PC-3 (cell line): ENCODE data around the gene VEGFA. TPM values are rescaled to one million over a fixed set of nuclear protein-coding genes. Genes with fewer than 3 reads are reported as not detected.

ENCODE experiments used
- ATAC-seq: fragments of 200-7000 bp; cut with Tn5 transposase; 2 replicates; pipeline ENCODE4 v1.9.1; 2020; ENCODE audit warnings: mild to moderate bottlenecking, moderate library complexity
- BruUV-seq: library from RNA; stranded (reverse); fragments of 400-500 nt; replicated peaks from 2 replicates; lab custom pipeline; 2021; lab: Mats Ljungman, UMichigan
- CTCF ChIA-PET: fragments of 300-600 bp; sonication (Branson Sonifier 250); formaldehyde crosslinking; loops from one replicate; lab custom pipeline; 2022; ENCODE audit warnings: antibody characterized with exemption; lab: Charles Lee
- POLR2A ChIA-PET: fragments of 300-600 bp; sonication (Branson Sonifier 250); formaldehyde crosslinking; loops from one replicate; lab custom pipeline; 2022; ENCODE audit warnings: antibody characterized with exemption; ENCODE audit not compliant: unreplicated experiment; lab: Charles Lee
- DNase-seq: peaks from one replicate; pipeline ENCODE4 v3.0.0-alpha.2; 2015
- H2AFZ ChIP-seq: fragments of 300-600 bp; sonication (generic); 2 replicates; pipeline ENCODE4 v1.6.0; 2016; ENCODE audit warnings: antibody characterized with exemption, low read length
- H3F3A ChIP-seq: fragments of 300-600 bp; sonication (generic); one replicate; pipeline ENCODE4 v1.6.0; 2017; ENCODE audit warnings: antibody characterized with exemption, low read length, control low read depth, mild to moderate bottlenecking; ENCODE audit not compliant: unreplicated experiment
- H3K27ac ChIP-seq: fragments of 300-600 bp; sonication (generic); 2 replicates; pipeline ENCODE4 v1.5.1; 2016; ENCODE audit warnings: mild to moderate bottlenecking, low read length
- H3K27me3 ChIP-seq: fragments of 300-600 bp; sonication (generic); 2 replicates; pipeline ENCODE4 v1.6.1; 2016; ENCODE audit warnings: low read length, mixed read lengths
- H3K36me3 ChIP-seq: fragments of 300-600 bp; sonication (generic); 2 replicates; pipeline ENCODE4 v1.6.1; 2016; ENCODE audit warnings: low read depth, mixed run types, low read length, mixed read lengths
- H3K4me1 ChIP-seq: fragments of 300-600 bp; sonication (generic); 2 replicates; pipeline ENCODE4 v1.5.1; 2016; ENCODE audit warnings: low read length; ENCODE audit not compliant: insufficient read depth
- H3K4me2 ChIP-seq: fragments of 300-600 bp; sonication (generic); 2 replicates; pipeline ENCODE4 v1.6.0; 2016; ENCODE audit warnings: low read length
- H3K4me3 ChIP-seq: fragments of 300-600 bp; sonication (generic); 2 replicates; pipeline ENCODE4 v1.5.1; 2016; ENCODE audit warnings: mild to moderate bottlenecking, low read length, mixed read lengths
- H3K79me2 ChIP-seq: fragments of 300-600 bp; sonication (generic); 2 replicates; pipeline ENCODE4 v1.6.1; 2017; ENCODE audit warnings: low read length, mixed read lengths
- H3K9ac ChIP-seq: fragments of 300-600 bp; sonication (generic); 2 replicates; pipeline ENCODE4 v1.6.0; 2016; ENCODE audit warnings: mild to moderate bottlenecking, low read length
- H3K9me2 ChIP-seq: fragments of 300-600 bp; sonication (generic); replicated peaks from 2 replicates; pipeline ENCODE4 v1.6.1; 2016; ENCODE audit warnings: mixed run types, low read length, mixed read lengths
- H3K9me3 ChIP-seq: fragments of 300-600 bp; sonication (generic); 2 replicates; pipeline ENCODE4 v1.6.1; 2016; ENCODE audit warnings: low read length, mixed read lengths
- H4K20me1 ChIP-seq: fragments of 300-600 bp; sonication (generic); 2 replicates; pipeline ENCODE4 v1.6.1; 2016; ENCODE audit warnings: low read length, mixed read lengths
- CTCF ChIP-seq: fragments of 300-600 bp; sonication (generic); conservative IDR thresholded peaks from 2 replicates; pipeline ENCODE4 v1.5.1; 2017; ENCODE audit warnings: antibody characterized with exemption, low read depth, mild to moderate bottlenecking, low read length
- EZH2 ChIP-seq: fragments of 300-600 bp; sonication (generic); IDR thresholded peaks from one replicate; pipeline ENCODE4 v1.6.1; 2017; ENCODE audit warnings: antibody characterized with exemption, mild to moderate bottlenecking, low read length; ENCODE audit not compliant: unreplicated experiment
- EZH2phosphoT487 ChIP-seq: fragments of 300-600 bp; sonication (generic); IDR thresholded peaks from 2 replicates; pipeline ENCODE4 v1.6.1; 2018; ENCODE audit warnings: mild to moderate bottlenecking, antibody characterized with exemption, low read length, borderline replicate concordance
- intact Hi-C: fragments of 100-400 bp; cut with micrococcal nuclease; formaldehyde crosslinking; loops from 2 replicates; pipeline ENCODE4 v1.9.0; 2023
- total RNA-seq: library from RNA; depleted of rRNA; stranded (reverse); fragments of >200 nt; gene quantifications from 2 replicates; pipeline ENCODE4 v1.2.3, GENCODE V29; 2014

Gene VEGFA
- total RNA-seq, 1 experiment from 2014 or later: 146 TPM

GRCh38 chr6:43759907-43760206 is 10.2 kb upstream of the VEGFA start:
- Histone ChIP-seq H3K4me2 (no peak overlapping the region), H3K9ac (no peak overlapping the region), H3K9me2 (no peaks in the 10 kb centered on the region), H3K36me3 (no peaks in the 10 kb centered on the region), H3K9me3 (no peaks in the 10 kb centered on the region), H3F3A (no peaks in the 10 kb centered on the region), H3K4me1 (no peaks in the 10 kb centered on the region), H3K4me3 (no peak overlapping the region), H3K27ac (no peak overlapping the region), H3K79me2 (no peaks in the 10 kb centered on the region), H2AFZ (no peak overlapping the region), H4K20me1 (no peaks in the 10 kb centered on the region), H3K27me3 (no peaks in the 10 kb centered on the region)
- DNase-seq (no peak), ATAC-seq (no peak)
- TF ChIP-seq EZH2 (no peak), CTCF (no peak), EZH2phosphoT487 (no peak)
- ChIA-PET POLR2A (interaction anchor here (0.5 to 0.6 kb wide), 2 partner anchors 10 to 463 kb away, joined by 3 to 8 read pairs; partner anchors contain the start of gene VEGFA), CTCF (no interaction called here)
- intact Hi-C loops: no loop called here
- no TSS peak for BruUV-seq

GRCh38 chr6:43760210-43761168 is 9.5 kb upstream of the VEGFA start:
- CTCF ChIA-PET: no interaction called here
- H3K4me2 ChIP-seq: no peak overlapping the region
- no peaks in the 10 kb centered on the region for H4K20me1 ChIP-seq
- POLR2A ChIA-PET: interaction anchor here (0.5 to 0.6 kb wide), 2 partner anchors 10 to 462 kb away, joined by 3 to 8 read pairs; partner anchors contain the start of gene VEGFA
- TF ChIP-seq EZH2phosphoT487 (no peak), CTCF (no peak), EZH2 (no peak)
- H3F3A ChIP-seq: no peaks in the 10 kb centered on the region
- H3K9me3 ChIP-seq: no peaks in the 10 kb centered on the region
- no peaks in the 10 kb centered on the region for H3K9me2 ChIP-seq
- H3K9ac ChIP-seq: no peak overlapping the region
- no TSS peak for BruUV-seq
- no peak for DNase-seq
- no peak overlapping the region for H3K4me3 ChIP-seq
- ATAC-seq: no peak
- no peaks in the 10 kb centered on the region for H3K4me1 ChIP-seq
- no peak overlapping the region for H3K27ac ChIP-seq
- H3K36me3 ChIP-seq: no peaks in the 10 kb centered on the region
- no peaks in the 10 kb centered on the region for H3K79me2 ChIP-seq
- H2AFZ ChIP-seq: no peak overlapping the region
- no peaks in the 10 kb centered on the region for H3K27me3 ChIP-seq
- intact Hi-C loops: no loop called here
